LNCaP clone FGC (cell line): ENCODE results near the gene GPR157.

Experiments used
- DNase-seq: peaks from one replicate; pipeline ENCODE4 v3.0.0-alpha.2; 2011; ENCODE audit warnings: low read depth
- H3K4me3 ChIP-seq: 2 replicates; pipeline ENCODE4 v1.5.1; 2011; ENCODE audit warnings: mild to moderate bottlenecking, low read depth, low read length, control low read depth
- CTCF ChIP-seq: IDR thresholded peaks from 2 replicates; pipeline ENCODE4 v1.5.1; 2012; ENCODE audit warnings: mild to moderate bottlenecking; ENCODE audit not compliant: control insufficient read depth, insufficient read depth; ENCODE audit errors: extremely low read depth

The GPR157 gene

GRCh38 chr1:9051379-9051778 lies 77.5 kb downstream of the GPR157 start:
- no peak overlapping the region for H3K4me3 ChIP-seq
- no peak for DNase-seq
- TF ChIP-seq CTCF = no peak

GRCh38 chr1:9050803-9051202 lies 78.1 kb downstream of the GPR157 start:
- no peak for DNase-seq
- H3K4me3 ChIP-seq = no peak overlapping the region
- no peak for TF ChIP-seq CTCF
